HepG2 (cell line): ENCODE data around the gene ATG2A. TPM values are rescaled to one million over a fixed set of nuclear protein-coding genes. Genes with fewer than 3 reads are reported as not detected.

Experiments
- AKNA ChIP-seq: sonication (generic); formaldehyde crosslinking; IDR thresholded peaks from 2 replicates; pipeline ENCODE4 v1.4.0; 2020; ENCODE audit warnings: missing genetic modification reagents, borderline replicate concordance
- ATF2 ChIP-seq: sonication (generic); formaldehyde crosslinking; IDR thresholded peaks from 2 replicates; pipeline ENCODE4 v1.4.0; 2020; ENCODE audit warnings: missing genetic modification reagents
- BCL6 ChIP-seq: IDR thresholded peaks from 2 replicates; pipeline ENCODE4 v1.6.1; 2016; ENCODE audit warnings: missing genetic modification reagents, missing compliant biosample characterization
- BHLHE40 ChIP-seq: IDR thresholded peaks from 2 replicates; pipeline ENCODE4 v1.6.1; 2011; ENCODE audit warnings: low read length, improper control_type of control experiment
- HCFC1 ChIP-seq: fragments of 150-350 bp; IDR thresholded peaks from 2 replicates; pipeline ENCODE4 v1.6.1; 2014; ENCODE audit warnings: low read depth, low read length
- HMG20A ChIP-seq: IDR thresholded peaks from 2 replicates; pipeline ENCODE4 v1.6.1; 2016; ENCODE audit warnings: borderline replicate concordance
- JUND ChIP-seq: sonication (generic); formaldehyde crosslinking; IDR thresholded peaks from 2 replicates; pipeline ENCODE4 v1.8.0; 2022; ENCODE audit warnings: mild to moderate bottlenecking, missing genetic modification reagents
- KAT8 ChIP-seq: IDR thresholded peaks from 2 replicates; pipeline ENCODE4 v1.6.1; 2016; ENCODE audit warnings: missing genetic modification reagents, missing compliant biosample characterization
- SNAPC5 ChIP-seq: sonication (generic); formaldehyde crosslinking; IDR thresholded peaks from 2 replicates; pipeline ENCODE4 v1.8.1; 2023; ENCODE audit warnings: mild to moderate bottlenecking, missing genetic modification reagents, borderline replicate concordance
- STAT6 ChIP-seq: sonication (generic); formaldehyde crosslinking; IDR thresholded peaks from 2 replicates; pipeline ENCODE4 v1.4.0; 2020; ENCODE audit warnings: missing genetic modification reagents, mild to moderate bottlenecking, borderline replicate concordance
- ZNF614 ChIP-seq: IDR thresholded peaks from 2 replicates; pipeline ENCODE4 v1.6.1; 2018; ENCODE audit warnings: missing biosample characterization, missing genetic modification reagents, inconsistent platforms, borderline replicate concordance
- ZSCAN31 ChIP-seq: sonication (generic); formaldehyde crosslinking; IDR thresholded peaks from 2 replicates; pipeline ENCODE4 v1.5.0; 2020; ENCODE audit warnings: low read depth, mild to moderate bottlenecking, missing genetic modification reagents
- polyA plus RNA-seq, 8 experiments: library from polyadenylated mRNA; depleted of rRNA in 3 of 8; stranded (reverse) in 7 of 8; unstranded in 1 of 8; fragments of >200 nt; fragmentation: Illumina TruSeq in 4 of 8; extraction: Trizol in 4 of 8; gene quantifications; 2 replicates each; pipeline versions ENCODE4 v1.2.1 to v1.2.3, GENCODE V29; 2011 to 2016; ENCODE audit warnings: low read depth in 4 of 8, missing spikeins in 1 of 8, mixed read lengths in 1 of 8; ENCODE audit not compliant: insufficient read depth in 1 of 8
- total RNA-seq, 5 experiments: library from RNA; depleted of rRNA; stranded (reverse); fragments of >200 nt; fragmentation: Illumina TruSeq; extraction: Trizol; gene quantifications; 2 replicates each; pipeline ENCODE4 v1.2.3, GENCODE V29; 2016; ENCODE audit warnings: low read depth in 1 of 5
- TF ChIP-seq, protein P1 (sequence below): IDR thresholded peaks from 2 replicates; pipeline ENCODE4 v1.6.1; 2016; ENCODE audit warnings: missing compliant biosample characterization, missing genetic modification reagents, borderline replicate concordance
- TF ChIP-seq, protein P2 (sequence below): sonication (generic); formaldehyde crosslinking; IDR thresholded peaks from 2 replicates; pipeline ENCODE4 v1.5.1; 2020; ENCODE audit warnings: missing genetic modification reagents, mild to moderate bottlenecking, borderline replicate concordance

The ATG2A gene
- total and polyA plus RNA-seq, 2 of the 13 experiments (the other 11 are each of a cell fraction or from before 2014, with no cell fraction given) = 6.7 to 8.0 TPM

- TF ChIP-seq HMG20A (CRISPR knock-in tag) (peak; percentile 40; the same call in 1 of the 2 replicates), ZSCAN31 (no peak), BHLHE40 (peak; percentile 67; the same call in 1 of the 2 replicates), KAT8 (CRISPR knock-in tag) (peak; percentile 17; the same call in 1 of the 2 replicates), ATF2 (CRISPR knock-in tag) (no peak), AKNA (CRISPR knock-in tag) (no peak), SNAPC5 (CRISPR knock-in tag) (no peak), ZNF614 (CRISPR knock-in tag) (0 out of 2 replicates have a peak, but pooled peaks have one; percentile 6), BCL6 (CRISPR knock-in tag) (peak; percentile 81), HCFC1 (no peak), JUND (no peak), STAT6 (0 out of 2 replicates have a peak, but pooled peaks have one; percentile 74)
- TF ChIP-seq, protein P1, sequence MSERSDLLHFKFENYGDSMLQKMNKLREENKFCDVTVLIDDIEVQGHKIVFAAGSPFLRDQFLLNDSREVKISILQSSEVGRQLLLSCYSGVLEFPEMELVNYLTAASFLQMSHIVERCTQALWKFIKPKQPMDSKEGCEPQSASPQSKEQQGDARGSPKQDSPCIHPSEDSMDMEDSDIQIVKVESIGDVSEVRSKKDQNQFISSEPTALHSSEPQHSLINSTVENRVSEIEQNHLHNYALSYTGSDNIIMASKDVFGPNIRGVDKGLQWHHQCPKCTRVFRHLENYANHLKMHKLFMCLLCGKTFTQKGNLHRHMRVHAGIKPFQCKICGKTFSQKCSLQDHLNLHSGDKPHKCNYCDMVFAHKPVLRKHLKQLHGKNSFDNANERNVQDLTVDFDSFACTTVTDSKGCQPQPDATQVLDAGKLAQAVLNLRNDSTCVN = no peak
- TF ChIP-seq, protein P2, sequence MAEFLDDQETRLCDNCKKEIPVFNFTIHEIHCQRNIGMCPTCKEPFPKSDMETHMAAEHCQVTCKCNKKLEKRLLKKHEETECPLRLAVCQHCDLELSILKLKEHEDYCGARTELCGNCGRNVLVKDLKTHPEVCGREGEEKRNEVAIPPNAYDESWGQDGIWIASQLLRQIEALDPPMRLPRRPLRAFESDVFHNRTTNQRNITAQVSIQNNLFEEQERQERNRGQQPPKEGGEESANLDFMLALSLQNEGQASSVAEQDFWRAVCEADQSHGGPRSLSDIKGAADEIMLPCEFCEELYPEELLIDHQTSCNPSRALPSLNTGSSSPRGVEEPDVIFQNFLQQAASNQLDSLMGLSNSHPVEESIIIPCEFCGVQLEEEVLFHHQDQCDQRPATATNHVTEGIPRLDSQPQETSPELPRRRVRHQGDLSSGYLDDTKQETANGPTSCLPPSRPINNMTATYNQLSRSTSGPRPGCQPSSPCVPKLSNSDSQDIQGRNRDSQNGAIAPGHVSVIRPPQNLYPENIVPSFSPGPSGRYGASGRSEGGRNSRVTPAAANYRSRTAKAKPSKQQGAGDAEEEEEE (CRISPR knock-in tag) = no peak
Measured at GRCh38 chr11:64885367-64886286, 31.4 kb downstream of the ATG2A start (continued).
